GM12801 (cell line): ENCODE measurements around the gene UBE2Q1.

Experiments used
- CTCF ChIP-seq: IDR thresholded peaks from one replicate; pipeline ENCODE4 v1.5.1; 2011; ENCODE audit warnings: control low read depth; ENCODE audit not compliant: insufficient read length; ENCODE audit errors: extremely low read depth

Gene UBE2Q1

GRCh38 chr1:154571964-154572288 lies 13.5 kb upstream of the UBE2Q1 start:
- TF ChIP-seq CTCF, result no peak

GRCh38 chr1:154571244-154571963 lies 12.9 kb upstream of the UBE2Q1 start:
- no peak for TF ChIP-seq CTCF

- TF ChIP-seq CTCF, result no peak
Observed at GRCh38 chr1:154568157-154568815, 9.8 kb upstream of the UBE2Q1 start.

GRCh38 chr1:154567386-154568156 lies 9.1 kb upstream of the UBE2Q1 start, which contains the start of gene CHRNB2:
Gene CHRNB2 (plus strand): TSS chr1:154567778. CDS start chr1:154568045, 267 bp downstream.
- TF ChIP-seq CTCF, result no peak

- no peak for TF ChIP-seq CTCF
Observed at GRCh38 chr1:154565876-154566275, 7.4 kb upstream of the UBE2Q1 start.

- TF ChIP-seq CTCF, result peak; percentile 43
Observed at GRCh38 chr1:154559466-154560044, 1.1 kb upstream of the UBE2Q1 start.
